Progenitor cell of endocrine pancreas (in vitro differentiated cells): ENCODE measurements around the gene SLC6A7. TPM values are rescaled to one million over a fixed set of nuclear protein-coding genes. Genes with fewer than 3 reads are reported as not detected.
A peak's percentile ranks its signal among the peaks of the same experiment; 100 is the strongest.

ENCODE experiments used
- DNase-seq: peaks from one replicate; pipeline ENCODE4 v3.0.0; 2021; ENCODE audit warnings: low spot score; ENCODE audit not compliant: unreplicated experiment
- H3K27ac Mint-ChIP-seq: 2 replicates; pipeline ENCODE4 v1.8.0; 2021; ENCODE audit warnings: mild to moderate bottlenecking, moderate library complexity, mixed read lengths
- H3K27me3 Mint-ChIP-seq: 2 replicates; pipeline ENCODE4 v1.8.0; 2021; ENCODE audit warnings: mixed read lengths
- H3K36me3 Mint-ChIP-seq: 2 replicates; pipeline ENCODE4 v1.8.0; 2022; ENCODE audit warnings: mixed read lengths; ENCODE audit not compliant: insufficient read depth
- H3K4me1 Mint-ChIP-seq: 2 replicates; pipeline ENCODE4 v1.8.0; 2021; ENCODE audit warnings: low read depth, mixed read lengths
- H3K4me3 Mint-ChIP-seq: 2 replicates; pipeline ENCODE4 v1.8.0; 2021; ENCODE audit warnings: low read depth, mild to moderate bottlenecking, moderate library complexity, mixed read lengths
- H3K9me3 Mint-ChIP-seq: 2 replicates; pipeline ENCODE4 v1.8.0; 2021; ENCODE audit warnings: low read depth, mixed read lengths
- total RNA-seq: library from RNA; stranded (reverse); gene quantifications from 2 replicates; pipeline ENCODE4 v1.2.1, GENCODE V29; 2021
- TF ChIP-seq, protein P1 (sequence below): fragments of 200-600 bp; sonication (generic); IDR thresholded peaks from one replicate; pipeline ENCODE4 v1.5.0; 2021; ENCODE audit warnings: antibody characterized with exemption, mild to moderate bottlenecking; ENCODE audit not compliant: unreplicated experiment

SLC6A7 gene
- total RNA-seq, 1 donor from 2014 or later, result not detected

GRCh38 chr5:150146862-150147601 lies 42.8 kb upstream of the SLC6A7 start:
- TF ChIP-seq, protein P1, sequence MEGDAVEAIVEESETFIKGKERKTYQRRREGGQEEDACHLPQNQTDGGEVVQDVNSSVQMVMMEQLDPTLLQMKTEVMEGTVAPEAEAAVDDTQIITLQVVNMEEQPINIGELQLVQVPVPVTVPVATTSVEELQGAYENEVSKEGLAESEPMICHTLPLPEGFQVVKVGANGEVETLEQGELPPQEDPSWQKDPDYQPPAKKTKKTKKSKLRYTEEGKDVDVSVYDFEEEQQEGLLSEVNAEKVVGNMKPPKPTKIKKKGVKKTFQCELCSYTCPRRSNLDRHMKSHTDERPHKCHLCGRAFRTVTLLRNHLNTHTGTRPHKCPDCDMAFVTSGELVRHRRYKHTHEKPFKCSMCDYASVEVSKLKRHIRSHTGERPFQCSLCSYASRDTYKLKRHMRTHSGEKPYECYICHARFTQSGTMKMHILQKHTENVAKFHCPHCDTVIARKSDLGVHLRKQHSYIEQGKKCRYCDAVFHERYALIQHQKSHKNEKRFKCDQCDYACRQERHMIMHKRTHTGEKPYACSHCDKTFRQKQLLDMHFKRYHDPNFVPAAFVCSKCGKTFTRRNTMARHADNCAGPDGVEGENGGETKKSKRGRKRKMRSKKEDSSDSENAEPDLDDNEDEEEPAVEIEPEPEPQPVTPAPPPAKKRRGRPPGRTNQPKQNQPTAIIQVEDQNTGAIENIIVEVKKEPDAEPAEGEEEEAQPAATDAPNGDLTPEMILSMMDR, result no peak
- Mint-ChIP-seq H3K27ac (no peak overlapping the region), H3K4me1 (peaks cover 20% of the 10 kb centered on the region), H3K36me3 (no peaks in the 10 kb centered on the region), H3K9me3 (no peaks in the 10 kb centered on the region), H3K27me3 (peaks cover 24% of the 10 kb centered on the region), H3K4me3 (no peak overlapping the region)
- DNase-seq, result no peak

DNA sequence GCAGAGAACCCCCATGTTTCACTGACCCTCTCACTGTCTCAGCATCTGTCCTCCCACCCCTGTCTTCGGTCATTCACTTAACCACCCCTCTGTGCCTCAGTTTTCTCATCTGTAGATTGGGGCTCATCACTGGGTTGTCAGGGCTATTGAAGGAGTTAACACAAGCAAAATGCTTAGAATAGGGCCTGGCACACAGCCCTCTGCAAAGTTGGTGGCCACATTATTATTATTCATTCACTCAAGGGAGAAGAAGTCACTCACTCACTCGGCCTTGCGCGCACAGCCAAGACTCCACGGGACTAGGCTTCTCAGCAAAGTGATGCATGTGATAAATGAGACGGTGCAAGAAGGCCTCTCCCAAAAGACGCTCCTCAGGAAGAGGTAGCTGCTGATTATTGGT lies 42.2 kb upstream of the SLC6A7 start:
- Mint-ChIP-seq H3K4me1 (peaks cover 20% of the 10 kb centered on the region), H3K27ac (no peak overlapping the region)

DNA sequence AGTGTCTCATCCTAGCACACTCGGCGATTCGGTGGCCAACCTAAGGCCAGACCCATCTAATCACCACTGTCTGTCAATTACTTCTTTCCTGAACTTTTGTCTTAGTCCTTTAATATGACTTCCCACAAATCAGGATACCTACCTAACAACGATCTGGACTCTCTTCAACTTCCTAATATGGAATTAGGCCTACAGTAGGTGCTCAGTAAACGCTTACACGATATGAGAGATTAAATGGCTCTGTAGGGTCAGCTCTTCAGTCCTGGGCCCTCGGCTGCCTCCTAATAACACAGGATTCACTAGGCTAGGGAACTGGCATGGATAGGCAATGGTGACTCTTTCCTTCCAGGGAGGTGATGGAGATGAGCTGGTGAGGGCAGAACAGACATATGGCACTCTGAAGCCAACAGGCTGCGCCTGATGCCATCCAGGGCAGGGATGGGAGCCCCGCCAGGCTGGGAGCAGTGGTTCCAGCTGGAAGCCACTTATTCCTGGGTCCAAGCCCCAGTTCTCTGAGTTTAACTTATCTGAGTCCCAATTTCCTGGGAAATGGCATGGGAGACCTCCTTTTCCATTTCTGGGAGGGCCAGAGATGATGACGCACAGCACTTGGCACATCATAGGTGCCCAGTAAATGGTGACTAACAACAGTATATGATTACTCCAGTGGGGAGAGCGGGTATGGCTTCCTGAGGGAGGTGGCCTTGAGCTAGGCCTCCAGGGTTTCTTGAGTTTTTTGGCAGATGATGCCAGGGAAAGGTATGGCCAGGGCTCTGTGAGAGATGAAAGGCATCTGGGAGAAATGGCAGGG lies 41.5 kb upstream of the SLC6A7 start:
- Mint-ChIP-seq H3K27ac (peak overlapping the region; percentile 5), H3K27me3 (peaks cover 24% of the 10 kb centered on the region), H3K4me3 (no peak overlapping the region), H3K9me3 (no peaks in the 10 kb centered on the region), H3K36me3 (no peaks in the 10 kb centered on the region), H3K4me1 (peaks cover 18% of the 10 kb centered on the region)
- no peak for DNase-seq
- TF ChIP-seq, protein P1, result no peak

More for the DNA sequence above, 42.2 kb upstream of the SLC6A7 start:
- H3K9me3 Mint-ChIP-seq, result no peaks in the 10 kb centered on the region
- peaks cover 28% of the 10 kb centered on the region for H3K27me3 Mint-ChIP-seq
- no peak for DNase-seq
- no peaks in the 10 kb centered on the region for H3K36me3 Mint-ChIP-seq
- TF ChIP-seq, protein P1, result no peak
- H3K4me3 Mint-ChIP-seq, result no peak overlapping the region

GRCh38 chr5:150149618-150150017 lies 40.2 kb upstream of the SLC6A7 start:
- peaks cover 31% of the 10 kb centered on the region for H3K27me3 Mint-ChIP-seq
- H3K36me3 Mint-ChIP-seq, result no peaks in the 10 kb centered on the region
- DNase-seq, result no peak
- H3K4me3 Mint-ChIP-seq, result no peak overlapping the region
- peaks cover 14% of the 10 kb centered on the region for H3K4me1 Mint-ChIP-seq
- H3K9me3 Mint-ChIP-seq, result no peaks in the 10 kb centered on the region
- no peak overlapping the region for H3K27ac Mint-ChIP-seq
- TF ChIP-seq, protein P1, result no peak

GRCh38 chr5:150152636-150153462 lies 37.0 kb upstream of the SLC6A7 start:
- Mint-ChIP-seq H3K27me3 (peaks cover 37% of the 10 kb centered on the region), H3K27ac (no peak overlapping the region), H3K4me3 (no peak overlapping the region), H3K4me1 (peaks cover 5% of the 10 kb centered on the region), H3K9me3 (no peaks in the 10 kb centered on the region), H3K36me3 (no peaks in the 10 kb centered on the region)
- DNase-seq, result no peak
- TF ChIP-seq, protein P1, result no peak
